Measurements from ENCODE around the gene SEMA4D. TPM values are rescaled to one million over a fixed set of nuclear protein-coding genes. Genes with fewer than 3 reads are reported as not detected.

The SEMA4D gene
- total RNA-seq, 2 donors from 2014 or later: 42.8 to 51.0 TPM

GRCh38 chr9:89395931-89396710 lies 101.8 kb downstream of the SEMA4D start:
- 88 to 96% methylated on average over 7 to 11 of the region's 11 CpGs for WGBS, 2 experiments (ENCODE audit: insufficient coverage in 1 of 2, insufficient read length in 1 of 2)
- H3K9me3 ChIP-seq (ENCODE audit: control insufficient read depth, low read length): no peaks in the 10 kb centered on the region
- peaks cover 8% of the 10 kb centered on the region for H3K36me3 ChIP-seq (ENCODE audit: control insufficient read depth, insufficient read depth, low read length)
- Mint-ChIP-seq H3K4me1 (peaks cover 1% of the 10 kb centered on the region), H3K27ac (no peak overlapping the region), H3K9me3 (no peaks in the 10 kb centered on the region), H3K36me3 (ENCODE audit: low read depth) (peaks cover 27% of the 10 kb centered on the region), H3K4me3 (no peak overlapping the region), H3K27me3 (ENCODE audit: insufficient read depth) (no peaks in the 10 kb centered on the region)
- no peaks in the 10 kb centered on the region for H3K27me3 ChIP-seq (ENCODE audit: control insufficient read depth, insufficient read depth, low read length, poor library complexity, severe bottlenecking)
- no peaks in the 10 kb centered on the region for H3K4me1 ChIP-seq (ENCODE audit: control insufficient read depth, insufficient read depth, low read length)
- H3K4me3 ChIP-seq (ENCODE audit: low read length): no peak overlapping the region
- TF ChIP-seq CTCF (conservative IDR thresholded peaks at IDR 0.05): no peak
- DNase-seq: no peak
- H3K27ac ChIP-seq (ENCODE audit: low read depth, low read length): no peak overlapping the region
- H3K9ac ChIP-seq (ENCODE audit: extremely low read depth, low read length, poor library complexity, severe bottlenecking): no peak overlapping the region

- Mint-ChIP-seq H3K27me3 (ENCODE audit: insufficient read depth) (no peaks in the 10 kb centered on the region), H3K4me1 (peaks cover 11% of the 10 kb centered on the region), H3K9me3 (no peaks in the 10 kb centered on the region), H3K27ac (no peak overlapping the region), H3K4me3 (no peak overlapping the region), H3K36me3 (ENCODE audit: low read depth) (peaks cover 36% of the 10 kb centered on the region)
- Histone ChIP-seq H3K36me3 (ENCODE audit: control insufficient read depth, insufficient read depth, low read length) (peaks cover 8% of the 10 kb centered on the region), H3K9me3 (ENCODE audit: control insufficient read depth, low read length) (no peaks in the 10 kb centered on the region), H3K9ac (ENCODE audit: extremely low read depth, low read length, poor library complexity, severe bottlenecking) (no peak overlapping the region), H3K4me3 (ENCODE audit: low read length) (no peak overlapping the region), H3K4me1 (ENCODE audit: control insufficient read depth, insufficient read depth, low read length) (peaks cover 11% of the 10 kb centered on the region), H3K27me3 (ENCODE audit: control insufficient read depth, insufficient read depth, low read length, poor library complexity, severe bottlenecking) (no peaks in the 10 kb centered on the region), H3K27ac (ENCODE audit: low read depth, low read length) (no peak overlapping the region)
- TF ChIP-seq CTCF (conservative IDR thresholded peaks at IDR 0.05): no peak
- DNase-seq: no peak
- WGBS, 2 experiments (ENCODE audit: insufficient coverage in 1 of 2, insufficient read length in 1 of 2): 90 to 96% methylated on average over 5 to 12 of the region's 12 CpGs
Measured at GRCh38 chr9:89394412-89394811, 103.5 kb downstream of the SEMA4D start.

GRCh38 chr9:89391585-89391984 lies 106.3 kb downstream of the SEMA4D start:
- Mint-ChIP-seq H3K4me1 (peaks cover 11% of the 10 kb centered on the region), H3K36me3 (ENCODE audit: low read depth) (peaks cover 36% of the 10 kb centered on the region), H3K27ac (no peak overlapping the region), H3K27me3 (ENCODE audit: insufficient read depth) (no peaks in the 10 kb centered on the region), H3K4me3 (no peak overlapping the region), H3K9me3 (no peaks in the 10 kb centered on the region)
- Histone ChIP-seq H3K36me3 (ENCODE audit: control insufficient read depth, insufficient read depth, low read length) (peaks cover 16% of the 10 kb centered on the region), H3K4me3 (ENCODE audit: low read length) (no peak overlapping the region), H3K27ac (ENCODE audit: low read depth, low read length) (no peak overlapping the region), H3K9ac (ENCODE audit: extremely low read depth, low read length, poor library complexity, severe bottlenecking) (no peak overlapping the region), H3K27me3 (ENCODE audit: control insufficient read depth, insufficient read depth, low read length, poor library complexity, severe bottlenecking) (no peaks in the 10 kb centered on the region), H3K4me1 (ENCODE audit: control insufficient read depth, insufficient read depth, low read length) (peaks cover 11% of the 10 kb centered on the region), H3K9me3 (ENCODE audit: control insufficient read depth, low read length) (no peaks in the 10 kb centered on the region)
- no peak for DNase-seq
- 92 to 96% methylated on average over 4 to 6 of the region's 6 CpGs for WGBS, 2 experiments (ENCODE audit: insufficient coverage in 1 of 2, insufficient read length in 1 of 2)
- TF ChIP-seq CTCF (conservative IDR thresholded peaks at IDR 0.05): no peak

Data from endodermal cell (in vitro differentiated cells).